HuH-7 (cell line): Measurements from ENCODE around the gene TTC7B.

Source experiments
- DNase-seq: peaks from one replicate; pipeline ENCODE4 v3.0.0; 2011; ENCODE audit warnings: low spot score

The TTC7B gene

GRCh38 chr14:90647473-90648005 is 168.7 kb downstream of the TTC7B start:
- DNase-seq = no peak

GRCh38 chr14:90645842-90646443 is 170.3 kb downstream of the TTC7B start:
- DNase-seq = no peak

DNA sequence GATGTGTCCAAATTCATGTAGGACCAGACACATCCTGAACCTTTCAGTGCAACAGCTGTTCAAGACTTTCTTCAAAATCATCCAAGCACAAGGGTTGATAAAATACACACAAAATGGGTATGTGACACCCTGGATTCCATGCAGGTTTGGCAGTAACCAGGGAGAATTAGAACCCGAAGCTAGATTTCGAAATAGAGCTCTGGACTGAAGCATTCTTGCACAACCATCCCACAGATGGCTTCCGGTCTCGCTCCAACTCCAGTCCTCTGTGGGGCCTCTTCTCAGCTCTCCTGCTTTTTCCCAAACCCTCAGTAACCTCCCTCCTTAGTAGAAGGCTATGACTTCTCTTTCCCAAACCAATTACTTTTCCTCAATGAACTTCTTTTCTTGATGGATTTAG is 171.3 kb downstream of the TTC7B start:
- DNase-seq = no peak

- no peak for DNase-seq
Measured at GRCh38 chr14:90643982-90644670, 172.1 kb downstream of the TTC7B start.

DNA sequence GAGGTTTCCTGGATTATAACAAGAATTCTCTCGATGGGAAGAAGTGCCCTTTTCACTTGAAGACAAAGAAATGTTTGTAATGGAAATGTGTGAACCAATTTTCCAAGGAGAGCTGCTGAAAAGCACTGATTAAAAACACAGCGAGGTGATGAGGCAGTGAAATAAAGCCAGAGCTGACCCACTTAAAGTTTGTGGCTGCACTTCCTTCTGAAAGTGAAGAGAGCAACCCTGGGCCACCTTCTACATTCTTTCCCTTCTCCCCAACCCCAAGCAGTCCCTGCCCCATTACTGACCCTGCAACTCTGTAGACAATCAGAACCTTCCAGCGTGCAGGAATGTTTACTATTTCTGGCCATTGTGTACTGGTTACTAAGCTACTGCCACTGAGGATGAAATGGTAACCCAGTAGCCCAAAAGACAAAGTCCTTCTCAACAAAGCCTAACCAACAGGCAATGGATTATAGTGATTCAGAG is 173.9 kb downstream of the TTC7B start:
- no peak for DNase-seq

GRCh38 chr14:90641615-90642243 is 174.5 kb downstream of the TTC7B start:
- no peak for DNase-seq

DNA sequence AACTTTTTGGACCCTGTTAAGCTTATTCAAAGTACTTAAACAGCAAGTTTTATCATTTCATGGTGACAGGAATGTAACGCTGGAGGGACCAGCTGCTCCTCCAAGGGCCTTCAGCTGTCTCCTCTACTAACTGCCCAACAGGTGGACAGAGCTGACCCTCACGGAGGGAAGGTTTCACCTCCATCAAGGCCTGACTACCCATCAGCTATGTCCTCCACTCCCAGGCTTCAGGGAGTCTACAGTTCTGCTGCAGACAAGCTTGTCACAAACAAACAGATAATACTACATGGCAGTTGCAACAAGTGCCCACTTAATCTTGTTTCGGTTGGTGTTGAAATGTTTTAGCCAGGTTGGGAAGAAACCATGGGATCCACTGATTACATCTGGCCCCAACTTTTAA is 175.1 kb downstream of the TTC7B start:
- no peak for DNase-seq

- DNase-seq = no peak
Measured at GRCh38 chr14:90639641-90640040, 176.6 kb downstream of the TTC7B start.

- no peak for DNase-seq
Measured at GRCh38 chr14:90632871-90633270, 183.4 kb downstream of the TTC7B start.

GRCh38 chr14:90632451-90632850 is 183.8 kb downstream of the TTC7B start:
- DNase-seq = no peak

GRCh38 chr14:90630171-90630806 is 185.9 kb downstream of the TTC7B start:
- DNase-seq = no peak

GRCh38 chr14:90629471-90629870 is 186.8 kb downstream of the TTC7B start:
- no peak for DNase-seq

DNA sequence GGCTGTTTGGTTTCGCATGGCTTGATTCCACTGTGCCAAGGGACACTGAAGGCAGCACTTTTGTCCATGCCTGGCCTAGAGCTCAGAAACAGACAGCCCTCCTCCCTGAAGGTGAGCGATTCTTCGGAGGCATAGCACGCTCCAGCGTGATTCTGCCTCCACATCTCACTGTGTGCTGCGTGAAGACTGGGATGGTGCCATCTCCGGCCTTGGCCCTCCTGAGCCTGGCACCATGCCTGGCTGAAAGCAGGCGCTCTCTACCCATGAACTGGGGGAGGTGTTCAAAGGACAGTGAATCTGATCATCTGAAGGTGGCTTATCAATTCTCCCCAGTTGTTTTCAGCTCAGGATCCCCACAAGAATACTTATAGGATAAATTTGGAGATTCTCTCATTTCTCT is 187.4 kb downstream of the TTC7B start:
- no peak for DNase-seq

DNA sequence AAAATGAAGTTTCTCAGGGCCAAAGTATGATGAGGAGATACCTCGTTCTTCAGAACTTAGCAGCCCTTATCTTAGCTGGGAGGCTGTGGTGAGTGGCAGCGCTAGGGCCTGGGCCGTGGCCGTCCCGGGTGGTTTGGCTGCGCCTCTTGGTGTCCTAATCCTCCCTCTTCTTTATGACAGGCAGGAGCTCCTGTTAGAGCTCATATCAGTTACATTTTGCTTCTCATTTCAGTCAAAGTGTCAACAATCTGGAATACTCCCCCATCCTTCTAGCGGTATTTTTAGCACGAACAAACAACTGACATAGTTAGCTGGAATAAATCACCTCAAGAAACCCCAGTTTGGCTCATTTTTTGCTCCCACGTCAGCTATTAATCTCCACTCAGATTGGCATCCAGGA is 188.8 kb downstream of the TTC7B start:
- DNase-seq = no peak

- no peak for DNase-seq
Measured at GRCh38 chr14:90626550-90626949, 189.7 kb downstream of the TTC7B start.

DNA sequence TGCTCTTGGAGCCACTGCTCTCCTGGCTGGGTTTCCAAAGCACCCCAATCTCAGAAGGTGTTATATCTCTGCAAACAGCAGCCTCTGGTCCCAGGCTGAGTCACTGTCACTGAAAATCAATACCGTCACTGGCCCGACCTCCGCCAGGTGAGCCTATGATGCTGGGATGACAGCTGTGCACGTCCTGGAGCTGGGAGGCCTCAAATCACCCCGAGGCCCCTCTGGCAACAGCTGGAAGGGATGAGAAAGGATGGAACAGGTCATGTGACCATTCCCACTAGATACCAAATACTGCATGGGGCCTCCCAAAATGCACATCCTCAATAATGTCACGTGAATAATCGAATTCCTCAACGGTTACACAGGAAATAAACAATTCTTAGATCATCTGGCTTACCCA is 190.8 kb downstream of the TTC7B start:
- no peak for DNase-seq

GRCh38 chr14:90624732-90625400 is 191.4 kb downstream of the TTC7B start:
- no peak for DNase-seq

GRCh38 chr14:90624227-90624626 is 192.0 kb downstream of the TTC7B start:
- no peak for DNase-seq

DNA sequence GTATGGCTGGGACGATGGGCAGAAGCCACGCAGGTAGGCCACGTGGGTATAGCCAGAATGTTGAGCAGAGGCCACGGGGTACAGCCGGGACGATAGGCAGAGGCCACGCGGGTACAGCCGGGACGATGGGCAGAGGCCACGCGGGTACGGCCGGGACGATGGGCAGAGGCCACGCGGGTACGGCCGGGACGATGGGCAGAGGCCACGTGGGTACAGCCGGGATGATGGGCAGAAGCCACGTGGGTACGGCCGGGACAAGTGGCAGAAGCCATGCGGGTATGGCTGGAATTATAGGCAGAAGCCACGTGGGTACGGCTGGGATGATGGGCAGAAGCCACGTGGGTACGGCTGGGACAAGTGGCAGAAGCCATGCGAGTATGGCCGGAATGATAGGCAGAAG is 195.0 kb downstream of the TTC7B start:
- DNase-seq = no peak

- no peak for DNase-seq
Measured at GRCh38 chr14:90620568-90621077, 195.6 kb downstream of the TTC7B start.

DNA sequence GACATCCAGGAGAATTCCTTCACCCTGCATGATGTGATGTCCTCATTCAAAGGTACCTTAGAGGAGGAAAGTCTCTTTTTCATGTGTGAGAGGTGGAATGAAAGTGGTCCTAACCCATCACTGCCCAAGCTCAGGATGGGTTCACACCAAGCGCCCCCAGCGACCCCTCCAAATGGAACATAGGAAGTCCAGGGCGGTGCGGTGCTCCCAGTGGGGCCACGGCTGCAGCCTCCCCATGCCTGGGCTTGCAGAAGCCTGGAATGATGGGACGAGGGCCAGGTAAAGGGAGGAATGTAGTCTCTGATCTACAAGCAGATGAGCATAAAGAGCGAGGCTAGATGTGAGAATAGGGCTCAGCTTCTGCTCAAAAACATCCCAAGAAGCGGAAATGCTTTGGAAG is 196.3 kb downstream of the TTC7B start:
- no peak for DNase-seq

DNA sequence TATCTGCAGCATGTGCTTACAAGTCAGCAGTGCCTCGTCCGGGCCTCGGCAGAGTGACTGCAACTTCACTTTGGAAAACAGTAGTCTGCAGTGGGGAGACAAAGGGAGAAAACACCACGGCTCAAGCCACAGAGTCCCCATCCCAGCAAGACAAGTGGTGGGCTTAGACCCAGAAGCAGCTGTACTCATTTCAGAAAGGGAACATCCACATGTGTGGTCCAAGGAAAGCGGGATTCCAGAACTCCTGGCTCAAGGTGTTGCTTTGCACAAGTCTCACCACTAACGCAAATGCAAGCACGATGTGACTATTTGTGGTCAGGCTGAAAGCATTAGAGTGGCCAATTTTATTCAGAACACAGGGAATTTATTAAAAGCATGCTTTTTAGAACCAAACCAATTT is 198.3 kb downstream of the TTC7B start:
- DNase-seq = no peak
